Tibial nerve (tissue), 4 donors: ENCODE measurements around the gene MAP4K1. TPM values are rescaled to one million over a fixed set of nuclear protein-coding genes. Genes with fewer than 3 reads are reported as not detected.
"Not testable (repeated sequence)": the region's sequence is repeated elsewhere in the genome, so short reads cannot be mapped to it uniquely, and the experiment has no call there.

ENCODE experiments used
- DNase-seq, 2 donors: peaks; one replicate each; pipeline ENCODE4 v3.0.0-alpha.2; 2019; ENCODE audit warnings: low spot score in 2 of 2
- H3K27ac ChIP-seq, 4 donors: fragments of 200-600 bp; sonication (generic) in 3 of 4; one replicate each; pipeline ENCODE4 v1.5.1; 2017 to 2019; ENCODE audit warnings: mild to moderate bottlenecking in 1 of 4
- H3K27me3 ChIP-seq, 2 donors: fragments of 200-600 bp; sonication (generic) in 1 of 2; one replicate each; pipeline versions ENCODE4 v1.5.1 to v1.6.0; 2017 to 2019
- H3K36me3 ChIP-seq, 3 donors: fragments of 200-600 bp; sonication (generic); one replicate each; pipeline ENCODE4 v1.5.1; 2018 to 2019
- H3K4me1 ChIP-seq, 4 donors: fragments of 200-600 bp; sonication (generic) in 3 of 4; one replicate each; pipeline ENCODE4 v1.5.1; 2017 to 2019
- H3K4me3 ChIP-seq, 4 donors: fragments of 200-600 bp; sonication (generic) in 3 of 4; one replicate each; pipeline ENCODE4 v1.5.1; 2017 to 2019; ENCODE audit warnings: mild to moderate bottlenecking in 1 of 4, moderate library complexity in 1 of 4
- H3K9me3 ChIP-seq, 4 donors: fragments of 200-600 bp; sonication (generic) in 3 of 4; one replicate each; pipeline ENCODE4 v1.5.1; 2017 to 2019
- EP300 ChIP-seq, 2 donors: sonication (generic); formaldehyde crosslinking; IDR thresholded peaks; one replicate each; pipeline ENCODE4 v1.6.1; 2017; ENCODE audit warnings: antibody characterized with exemption in 2 of 2, mild to moderate bottlenecking in 1 of 2
- POLR2A ChIP-seq, 2 donors: fragments of 450-650 bp; IDR thresholded peaks; one replicate each; pipeline ENCODE4 v1.6.1; 2017; ENCODE audit warnings: antibody characterized with exemption in 2 of 2, mild to moderate bottlenecking in 2 of 2, moderate library complexity in 2 of 2
- WGBS, 2 donors: methylation state at CpG; one replicate each; pipeline ENCODE4 v1.1.5; 2018; 5-methylcytosine and 5-hydroxymethylcytosine counted together
- total RNA-seq, 4 donors: library from RNA; depleted of rRNA; stranded (reverse); fragments of >200 nt; gene quantifications; one replicate each; pipeline ENCODE4 v1.1.0, GENCODE V29; 2016
- TF ChIP-seq, protein P1 (sequence below), 5 experiments: fragments of 200-600 bp in 3 of 5; fragments of 450-650 bp in 2 of 5; sonication (generic) in 3 of 5; IDR thresholded peaks; one replicate each; pipeline ENCODE4 v1.5.1; 2016 to 2019; ENCODE audit warnings: antibody characterized with exemption in 5 of 5, mild to moderate bottlenecking in 3 of 5, moderate library complexity in 2 of 5

MAP4K1 gene
- total RNA-seq, 4 donors from 2014 or later: 2.5 to 10.0 (median 8.8) TPM

DNA sequence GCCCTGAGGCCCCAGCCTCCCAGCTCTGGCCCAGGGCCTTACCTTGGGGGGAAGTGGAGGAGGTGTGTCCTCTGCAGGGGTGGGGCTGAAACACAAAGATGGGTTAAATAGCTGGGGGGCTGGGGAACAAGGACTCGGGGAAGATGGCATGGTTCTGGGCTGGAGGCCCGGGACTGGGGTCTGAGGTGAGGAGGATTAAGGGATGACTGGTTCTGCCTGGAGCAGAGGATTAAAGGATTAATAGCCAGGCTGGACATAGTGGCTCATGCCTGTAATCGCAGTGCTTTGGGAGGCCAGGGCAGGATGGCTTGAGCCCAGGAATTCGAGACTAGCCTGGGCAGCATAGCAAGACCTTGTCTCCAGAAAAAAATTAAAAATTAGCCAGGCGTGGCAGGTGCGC lies 11.6 kb downstream of the MAP4K1 start:
- H3K9me3 ChIP-seq: no peaks in the 10 kb centered on the region
- no peaks in the 10 kb centered on the region for H3K36me3 ChIP-seq
- TF ChIP-seq EP300 (IDR thresholded peaks at IDR 0.05) (no peak), POLR2A (IDR thresholded peaks at IDR 0.05) (no peak)
- TF ChIP-seq, protein P1, sequence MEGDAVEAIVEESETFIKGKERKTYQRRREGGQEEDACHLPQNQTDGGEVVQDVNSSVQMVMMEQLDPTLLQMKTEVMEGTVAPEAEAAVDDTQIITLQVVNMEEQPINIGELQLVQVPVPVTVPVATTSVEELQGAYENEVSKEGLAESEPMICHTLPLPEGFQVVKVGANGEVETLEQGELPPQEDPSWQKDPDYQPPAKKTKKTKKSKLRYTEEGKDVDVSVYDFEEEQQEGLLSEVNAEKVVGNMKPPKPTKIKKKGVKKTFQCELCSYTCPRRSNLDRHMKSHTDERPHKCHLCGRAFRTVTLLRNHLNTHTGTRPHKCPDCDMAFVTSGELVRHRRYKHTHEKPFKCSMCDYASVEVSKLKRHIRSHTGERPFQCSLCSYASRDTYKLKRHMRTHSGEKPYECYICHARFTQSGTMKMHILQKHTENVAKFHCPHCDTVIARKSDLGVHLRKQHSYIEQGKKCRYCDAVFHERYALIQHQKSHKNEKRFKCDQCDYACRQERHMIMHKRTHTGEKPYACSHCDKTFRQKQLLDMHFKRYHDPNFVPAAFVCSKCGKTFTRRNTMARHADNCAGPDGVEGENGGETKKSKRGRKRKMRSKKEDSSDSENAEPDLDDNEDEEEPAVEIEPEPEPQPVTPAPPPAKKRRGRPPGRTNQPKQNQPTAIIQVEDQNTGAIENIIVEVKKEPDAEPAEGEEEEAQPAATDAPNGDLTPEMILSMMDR (IDR thresholded peaks at IDR 0.05): no peak
- no peaks in the 10 kb centered on the region for H3K4me1 ChIP-seq
- no peaks in the 10 kb centered on the region for H3K27me3 ChIP-seq
- no peak overlapping the region for H3K4me3 ChIP-seq
- H3K27ac ChIP-seq: no peak overlapping the region
- no peak for DNase-seq
- 73 to 78% methylated on average over 6 of the region's 6 CpGs for WGBS, 2 donors

DNA sequence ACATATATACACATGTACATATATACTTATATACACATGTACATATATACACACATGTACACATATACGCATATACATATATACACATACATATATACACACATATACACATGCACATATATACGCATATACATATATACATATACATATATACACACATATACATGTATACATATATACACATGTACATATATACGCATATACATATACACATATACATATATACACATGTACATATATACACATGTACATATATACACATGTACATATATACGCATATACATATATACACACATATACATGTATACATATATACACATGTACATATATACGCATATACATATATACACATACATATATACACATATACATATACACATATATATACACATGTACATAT lies 14.9 kb downstream of the MAP4K1 start:
- not testable (repeated sequence) for H3K27ac ChIP-seq, H3K4me1 ChIP-seq, H3K36me3 ChIP-seq, H3K27me3 ChIP-seq, DNase-seq, H3K9me3 ChIP-seq, H3K4me3 ChIP-seq
- WGBS, 2 donors: 95 to 97% methylated on average over 5 of the region's 5 CpGs

DNA sequence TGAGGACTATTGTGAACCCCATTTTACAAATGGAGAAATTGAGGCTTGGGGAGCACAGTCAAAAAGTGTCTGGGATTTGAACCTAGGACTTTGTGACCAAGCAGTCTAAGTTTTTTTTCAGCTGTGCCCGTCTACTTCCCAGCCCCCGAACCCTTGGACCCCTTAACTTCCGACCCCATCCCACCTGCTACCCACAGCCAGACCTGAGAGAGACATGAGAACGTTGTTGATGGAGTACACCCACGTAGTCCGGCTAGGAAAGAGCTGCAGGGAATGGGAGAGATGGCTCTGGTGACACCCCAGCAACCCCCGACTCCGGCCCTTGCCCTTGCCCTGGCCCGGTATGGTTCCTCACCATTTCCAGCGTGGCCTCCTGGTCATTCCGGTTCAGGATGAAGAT lies 18.0 kb downstream of the MAP4K1 start:
- Histone ChIP-seq H3K4me3 (no peak overlapping the region), H3K9me3 (no peaks in the 10 kb centered on the region), H3K36me3 (no peaks in the 10 kb centered on the region), H3K27me3 (peaks cover 0 to 8% of the 10 kb centered on the region in 2 donors), H3K27ac (no peak overlapping the region), H3K4me1 (peaks cover 0 to 10% (median 0%) of the 10 kb centered on the region in 4 donors)
- WGBS, 2 donors: 82 to 90% methylated on average over 11 of the region's 11 CpGs
- TF ChIP-seq, protein P1 (IDR thresholded peaks at IDR 0.05): no peak
- no peak for TF ChIP-seq POLR2A (IDR thresholded peaks at IDR 0.05)
- no peak for TF ChIP-seq EP300 (IDR thresholded peaks at IDR 0.05)
- no peak for DNase-seq

DNA sequence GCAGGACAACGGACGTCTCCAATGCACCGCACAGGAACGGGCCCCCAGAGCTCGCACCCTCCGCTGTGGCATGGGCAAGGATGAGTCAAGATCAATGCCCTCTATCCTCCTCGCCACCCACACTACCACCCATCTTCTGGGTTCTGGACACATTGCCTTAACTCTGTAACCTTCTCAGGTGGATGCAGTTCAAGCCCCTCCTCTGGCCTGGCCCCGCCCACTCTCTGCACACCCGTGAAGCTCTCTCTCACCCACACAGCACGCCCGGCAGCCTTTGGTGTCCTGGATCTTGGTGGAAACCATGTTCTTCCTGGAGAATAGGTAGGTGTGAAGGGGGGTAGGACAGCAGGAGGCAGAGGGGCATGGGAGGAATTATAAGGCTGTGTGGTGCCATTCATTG lies 20.7 kb downstream of the MAP4K1 start:
- WGBS, 2 donors: 82 to 83% methylated on average over 11 of the region's 11 CpGs

DNA sequence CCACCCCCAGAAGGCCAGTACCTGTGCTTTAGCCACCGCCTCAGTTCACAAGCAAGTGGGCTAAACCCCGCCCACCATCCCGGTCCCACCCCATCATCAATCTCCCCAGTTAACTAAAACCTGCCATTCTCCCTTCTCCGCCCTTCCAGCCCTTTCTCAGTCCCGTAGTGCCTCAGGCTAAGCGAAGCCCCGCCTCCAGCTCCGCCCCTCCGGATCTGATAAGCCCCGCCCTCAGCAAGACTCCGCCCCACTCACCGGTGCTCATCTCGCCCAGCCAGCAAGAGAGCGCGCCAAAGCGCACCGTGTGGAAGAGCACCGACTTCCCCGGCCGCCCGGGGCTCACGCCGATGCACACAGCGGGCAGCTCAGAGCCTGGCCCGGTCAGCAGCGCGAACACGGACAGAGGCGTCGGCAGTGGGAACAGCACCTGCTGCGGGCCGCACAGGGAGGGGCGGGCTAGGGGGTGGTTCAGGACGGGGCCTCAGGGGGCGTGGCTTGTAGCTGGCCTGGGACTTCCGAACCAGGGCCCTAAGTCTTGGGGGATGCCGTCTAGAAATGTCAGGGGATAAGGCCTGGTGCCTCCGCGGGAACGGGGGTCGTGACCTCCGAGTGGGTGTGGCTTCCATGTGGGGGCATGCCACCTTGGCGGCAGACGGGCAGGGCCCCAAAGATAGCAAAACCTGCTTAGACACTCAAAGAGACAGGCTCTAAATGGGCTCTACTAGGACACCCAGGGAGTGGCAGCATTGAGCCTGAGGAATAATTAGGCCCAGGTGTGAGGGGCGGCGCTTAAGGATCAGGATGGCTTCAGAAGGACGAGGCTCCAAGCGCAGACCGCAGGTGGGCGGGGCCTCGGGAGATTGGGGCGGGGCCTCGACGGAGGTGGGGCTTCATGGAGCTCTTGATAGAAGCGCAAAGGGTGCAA lies 21.4 kb downstream of the MAP4K1 start:
- peak overlapping the region in 1 of 4 donors; percentile 16 for H3K4me3 ChIP-seq
- H3K27ac ChIP-seq: no peak overlapping the region
- 22 to 25% methylated on average over 55 of the region's 55 CpGs for WGBS, 2 donors
- no peak for DNase-seq
- H3K9me3 ChIP-seq: no peaks in the 10 kb centered on the region
- TF ChIP-seq EP300 (IDR thresholded peaks at IDR 0.05) (no peak), POLR2A (IDR thresholded peaks at IDR 0.05) (no peak)
- TF ChIP-seq, protein P1 (IDR thresholded peaks at IDR 0.05): no peak
- H3K36me3 ChIP-seq: peaks cover 0 to 7% (median 0%) of the 10 kb centered on the region in 3 donors
- H3K4me1 ChIP-seq: peaks cover 0 to 10% (median 0%) of the 10 kb centered on the region in 4 donors
- peaks cover 0 to 14% of the 10 kb centered on the region in 2 donors for H3K27me3 ChIP-seq

More for the DNA sequence above, 20.7 kb downstream of the MAP4K1 start:
- Histone ChIP-seq H3K27ac (no peak overlapping the region), H3K27me3 (peaks cover 0 to 14% of the 10 kb centered on the region in 2 donors), H3K9me3 (no peaks in the 10 kb centered on the region), H3K4me3 (no peak overlapping the region), H3K36me3 (peaks cover 0 to 7% (median 0%) of the 10 kb centered on the region in 3 donors), H3K4me1 (peaks cover 0 to 10% (median 0%) of the 10 kb centered on the region in 4 donors)
- TF ChIP-seq, protein P1 (IDR thresholded peaks at IDR 0.05): no peak
- TF ChIP-seq EP300 (IDR thresholded peaks at IDR 0.05) (no peak), POLR2A (IDR thresholded peaks at IDR 0.05) (no peak)
- no peak for DNase-seq
